Colon (tissue), 2 donors: Measurements from ENCODE around the gene CLDN34.

Source experiments
- FAIRE-seq: peaks from 2 replicates; lab custom pipeline; 2012; peaks lifted over from hg19 to GRCh38; lab: Jason Lieb, UNC
- donor health status: control.
- donor health status: control.

Gene CLDN34

GRCh38 chrX:10016519-10017132 lies 49.5 kb downstream of the CLDN34 start:
- FAIRE-seq, result no peak

GRCh38 chrX:10017872-10018271 lies 50.7 kb downstream of the CLDN34 start:
- peak; percentile 49 for FAIRE-seq
